Neural cell (in vitro differentiated cells): ENCODE results near the gene SNRNP40.

ENCODE experiments used
- EP300 ChIP-seq: fragments of 450-650 bp; conservative IDR thresholded peaks from 2 replicates; pipeline ENCODE4 v1.6.1; 2014; ENCODE audit warnings: antibody characterized with exemption, mild to moderate bottlenecking, moderate library complexity; ENCODE audit not compliant: poor library complexity, severe bottlenecking
- EZH2 ChIP-seq: fragments of 200-600, 300-800 bp; shearing (Covaris generic), sonication (generic); IDR thresholded peaks from 2 replicates; pipeline ENCODE4 v1.6.1; 2014; ENCODE audit warnings: antibody characterized with exemption, low read length, borderline replicate concordance, mild to moderate bottlenecking; ENCODE audit not compliant: insufficient read depth, poor library complexity, severe bottlenecking
- TAF1 ChIP-seq: IDR thresholded peaks from 2 replicates; pipeline ENCODE4 v1.6.1; 2012; ENCODE audit warnings: low read depth
- TF ChIP-seq, protein P1 (sequence below): IDR thresholded peaks from 2 replicates; pipeline ENCODE4 v1.6.1; 2012; ENCODE audit warnings: borderline replicate concordance
- TF ChIP-seq, protein P2 (sequence below): fragments of 450-650 bp; IDR thresholded peaks from 2 replicates; pipeline ENCODE4 v1.5.1; 2014; ENCODE audit warnings: antibody characterized with exemption, mild to moderate bottlenecking, moderate library complexity; ENCODE audit not compliant: poor library complexity, severe bottlenecking

- TF ChIP-seq EZH2 (no peak), TAF1 (no peak), EP300 (no peak)
- TF ChIP-seq, protein P1, sequence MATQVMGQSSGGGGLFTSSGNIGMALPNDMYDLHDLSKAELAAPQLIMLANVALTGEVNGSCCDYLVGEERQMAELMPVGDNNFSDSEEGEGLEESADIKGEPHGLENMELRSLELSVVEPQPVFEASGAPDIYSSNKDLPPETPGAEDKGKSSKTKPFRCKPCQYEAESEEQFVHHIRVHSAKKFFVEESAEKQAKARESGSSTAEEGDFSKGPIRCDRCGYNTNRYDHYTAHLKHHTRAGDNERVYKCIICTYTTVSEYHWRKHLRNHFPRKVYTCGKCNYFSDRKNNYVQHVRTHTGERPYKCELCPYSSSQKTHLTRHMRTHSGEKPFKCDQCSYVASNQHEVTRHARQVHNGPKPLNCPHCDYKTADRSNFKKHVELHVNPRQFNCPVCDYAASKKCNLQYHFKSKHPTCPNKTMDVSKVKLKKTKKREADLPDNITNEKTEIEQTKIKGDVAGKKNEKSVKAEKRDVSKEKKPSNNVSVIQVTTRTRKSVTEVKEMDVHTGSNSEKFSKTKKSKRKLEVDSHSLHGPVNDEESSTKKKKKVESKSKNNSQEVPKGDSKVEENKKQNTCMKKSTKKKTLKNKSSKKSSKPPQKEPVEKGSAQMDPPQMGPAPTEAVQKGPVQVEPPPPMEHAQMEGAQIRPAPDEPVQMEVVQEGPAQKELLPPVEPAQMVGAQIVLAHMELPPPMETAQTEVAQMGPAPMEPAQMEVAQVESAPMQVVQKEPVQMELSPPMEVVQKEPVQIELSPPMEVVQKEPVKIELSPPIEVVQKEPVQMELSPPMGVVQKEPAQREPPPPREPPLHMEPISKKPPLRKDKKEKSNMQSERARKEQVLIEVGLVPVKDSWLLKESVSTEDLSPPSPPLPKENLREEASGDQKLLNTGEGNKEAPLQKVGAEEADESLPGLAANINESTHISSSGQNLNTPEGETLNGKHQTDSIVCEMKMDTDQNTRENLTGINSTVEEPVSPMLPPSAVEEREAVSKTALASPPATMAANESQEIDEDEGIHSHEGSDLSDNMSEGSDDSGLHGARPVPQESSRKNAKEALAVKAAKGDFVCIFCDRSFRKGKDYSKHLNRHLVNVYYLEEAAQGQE, result no peak
- TF ChIP-seq, protein P2, sequence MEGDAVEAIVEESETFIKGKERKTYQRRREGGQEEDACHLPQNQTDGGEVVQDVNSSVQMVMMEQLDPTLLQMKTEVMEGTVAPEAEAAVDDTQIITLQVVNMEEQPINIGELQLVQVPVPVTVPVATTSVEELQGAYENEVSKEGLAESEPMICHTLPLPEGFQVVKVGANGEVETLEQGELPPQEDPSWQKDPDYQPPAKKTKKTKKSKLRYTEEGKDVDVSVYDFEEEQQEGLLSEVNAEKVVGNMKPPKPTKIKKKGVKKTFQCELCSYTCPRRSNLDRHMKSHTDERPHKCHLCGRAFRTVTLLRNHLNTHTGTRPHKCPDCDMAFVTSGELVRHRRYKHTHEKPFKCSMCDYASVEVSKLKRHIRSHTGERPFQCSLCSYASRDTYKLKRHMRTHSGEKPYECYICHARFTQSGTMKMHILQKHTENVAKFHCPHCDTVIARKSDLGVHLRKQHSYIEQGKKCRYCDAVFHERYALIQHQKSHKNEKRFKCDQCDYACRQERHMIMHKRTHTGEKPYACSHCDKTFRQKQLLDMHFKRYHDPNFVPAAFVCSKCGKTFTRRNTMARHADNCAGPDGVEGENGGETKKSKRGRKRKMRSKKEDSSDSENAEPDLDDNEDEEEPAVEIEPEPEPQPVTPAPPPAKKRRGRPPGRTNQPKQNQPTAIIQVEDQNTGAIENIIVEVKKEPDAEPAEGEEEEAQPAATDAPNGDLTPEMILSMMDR, result no peak
These were observed 46.7 kb downstream of the SNRNP40 start for GRCh38 chr1:31249854-31250253.
